CD14-positive monocyte (primary cell): ENCODE measurements around the gene SPN. TPM values are rescaled to one million over a fixed set of nuclear protein-coding genes. Genes with fewer than 3 reads are reported as not detected.

Source experiments
- DNase-seq, 3 donors: peaks; one replicate each; pipeline ENCODE4 v3.0.0-alpha.2; 2011 to 2022
- H2AFZ ChIP-seq: 2 replicates; pipeline ENCODE4 v1.6.0; 2012; ENCODE audit warnings: mild to moderate bottlenecking, low read depth, low read length, inconsistent platforms; ENCODE audit not compliant: insufficient read depth, poor library complexity, severe bottlenecking
- H3K27ac ChIP-seq, 2 donors: 1 replicate in 1 of 2; 2 replicates in 1 of 2; pipeline ENCODE4 v1.5.1; 2012 to 2013; ENCODE audit warnings: low read length in 2 of 2, control low read depth in 1 of 2, inconsistent platforms in 1 of 2, low read depth in 1 of 2, mild to moderate bottlenecking in 1 of 2
- H3K27me3 ChIP-seq, 2 donors: one replicate each; pipeline versions ENCODE4 v1.6.0 to v1.6.1; 2011 to 2013; ENCODE audit warnings: low read length in 2 of 2; ENCODE audit not compliant: control insufficient read depth in 2 of 2, insufficient read depth in 2 of 2
- H3K36me3 ChIP-seq, 2 donors: replicated peaks in 1 of 2; 1 replicate in 1 of 2; 2 replicates in 1 of 2; pipeline versions ENCODE4 v1.5.1 to v1.6.1; 2012 to 2013; ENCODE audit warnings: low read length in 2 of 2, control low read depth in 1 of 2, inconsistent platforms in 1 of 2, mild to moderate bottlenecking in 1 of 2; ENCODE audit not compliant: insufficient read depth in 2 of 2, control insufficient read depth in 1 of 2
- H3K4me1 ChIP-seq, 2 donors: 1 replicate in 1 of 2; 2 replicates in 1 of 2; pipeline versions ENCODE4 v1.5.1 to v1.6.1; 2012 to 2013; ENCODE audit warnings: low read length in 2 of 2, control low read depth in 1 of 2, inconsistent platforms in 1 of 2, mild to moderate bottlenecking in 1 of 2, moderate library complexity in 1 of 2; ENCODE audit not compliant: insufficient read depth in 2 of 2, control insufficient read depth in 1 of 2
- H3K4me2 ChIP-seq: replicated peaks from 2 replicates; pipeline ENCODE3; 2012; ENCODE audit warnings: low read length, moderate library complexity, mild to moderate bottlenecking; ENCODE audit not compliant: poor library complexity, severe bottlenecking; ENCODE audit errors: extremely low read depth
- H3K4me3 ChIP-seq, 3 experiments: fragments of 200-600 bp in 1 of 3; sonication (generic) in 1 of 3; replicated peaks in 1 of 3; 1 replicate in 2 of 3; 2 replicates in 1 of 3; pipeline ENCODE4 v1.5.1; 2011 to 2013; ENCODE audit warnings: low read length in 3 of 3, mild to moderate bottlenecking in 3 of 3, control low read depth in 2 of 3, low read depth in 2 of 3, inconsistent platforms in 1 of 3, moderate library complexity in 1 of 3
- H3K79me2 ChIP-seq: 2 replicates; pipeline ENCODE4 v1.6.0; 2012; ENCODE audit warnings: mild to moderate bottlenecking, control low read depth, inconsistent platforms, low read length, moderate library complexity; ENCODE audit not compliant: insufficient read depth
- H3K9ac ChIP-seq: 2 replicates; pipeline ENCODE4 v1.6.0; 2017; ENCODE audit warnings: low read length, mild to moderate bottlenecking; ENCODE audit not compliant: insufficient read depth, poor library complexity, severe bottlenecking
- H3K9me3 ChIP-seq, 2 donors: replicated peaks in 1 of 2; 1 replicate in 1 of 2; 2 replicates in 1 of 2; pipeline versions ENCODE4 v1.5.1 to v1.6.1; 2012 to 2013; ENCODE audit warnings: low read length in 2 of 2, control low read depth in 1 of 2; ENCODE audit not compliant: control insufficient read depth in 1 of 2, insufficient read depth in 1 of 2
- H4K20me1 ChIP-seq: 2 replicates; pipeline ENCODE4 v1.6.0; 2012; ENCODE audit warnings: mild to moderate bottlenecking, low read length, control low read depth, moderate library complexity; ENCODE audit not compliant: insufficient read depth
- H3K27ac Mint-ChIP-seq, 7 donors: one replicate each; pipeline ENCODE4 v1.8.0; 2020; ENCODE audit warnings: mild to moderate bottlenecking in 7 of 7, mixed read lengths in 7 of 7, moderate library complexity in 6 of 7, inconsistent platforms in 2 of 7
- H3K27me3 Mint-ChIP-seq, 3 donors: one replicate each; pipeline ENCODE4 v1.8.0; 2021 to 2022; ENCODE audit warnings: low read depth in 3 of 3, mild to moderate bottlenecking in 3 of 3, mixed read lengths in 3 of 3, moderate library complexity in 3 of 3, inconsistent platforms in 1 of 3
- H3K36me3 Mint-ChIP-seq, 2 donors: one replicate each; pipeline ENCODE4 v1.8.0; 2020; ENCODE audit warnings: mixed read lengths in 2 of 2, inconsistent platforms in 1 of 2, mild to moderate bottlenecking in 1 of 2
- H3K4me1 Mint-ChIP-seq: one replicate; pipeline ENCODE4 v1.8.0; 2020; ENCODE audit warnings: mild to moderate bottlenecking, mixed read lengths
- H3K4me3 Mint-ChIP-seq, 2 donors: one replicate each; pipeline ENCODE4 v1.8.0; 2020; ENCODE audit warnings: mild to moderate bottlenecking in 2 of 2, mixed read lengths in 2 of 2, moderate library complexity in 1 of 2
- H3K9me3 Mint-ChIP-seq, 7 donors: one replicate each; pipeline ENCODE4 v1.8.0; 2020 to 2022; ENCODE audit warnings: mixed read lengths in 7 of 7, mild to moderate bottlenecking in 6 of 7, moderate library complexity in 6 of 7, inconsistent platforms in 2 of 7
- CTCF ChIP-seq: fragments of 200-600 bp; IDR thresholded peaks from one replicate; pipeline ENCODE4 v1.8.0; 2022; ENCODE audit warnings: antibody characterized with exemption, mild to moderate bottlenecking
- WGBS: methylation state at CpG from one replicate; pipeline ENCODE4 v1.1.5; 2013; ENCODE audit warnings: missing lambda C conversion rate; ENCODE audit not compliant: insufficient coverage; 5-methylcytosine and 5-hydroxymethylcytosine counted together
- intact Hi-C, 2 donors: fragments of 100-400 bp; cut with micrococcal nuclease; formaldehyde crosslinking; loops; one replicate each; pipeline versions ENCODE4 v1.15.0 to v1.15.1; 2023
- polyA plus RNA-seq, 3 donors: library from polyadenylated mRNA; depleted of rRNA in 1 of 3; unstranded in 2 of 3; stranded (reverse) in 1 of 3; fragments of 300-500 nt in 2 of 3; fragments of >200 nt in 1 of 3; fragmentation: Illumina TruSeq in 2 of 3; gene quantifications; 1 replicate in 2 of 3; 2 replicates in 1 of 3; pipeline ENCODE4 v1.2.3, GENCODE V29; 2012 to 2021

SPN gene
- polyA plus RNA-seq, 3 donors: 42.4 to 71.0 (median 46.6) TPM

DNA sequence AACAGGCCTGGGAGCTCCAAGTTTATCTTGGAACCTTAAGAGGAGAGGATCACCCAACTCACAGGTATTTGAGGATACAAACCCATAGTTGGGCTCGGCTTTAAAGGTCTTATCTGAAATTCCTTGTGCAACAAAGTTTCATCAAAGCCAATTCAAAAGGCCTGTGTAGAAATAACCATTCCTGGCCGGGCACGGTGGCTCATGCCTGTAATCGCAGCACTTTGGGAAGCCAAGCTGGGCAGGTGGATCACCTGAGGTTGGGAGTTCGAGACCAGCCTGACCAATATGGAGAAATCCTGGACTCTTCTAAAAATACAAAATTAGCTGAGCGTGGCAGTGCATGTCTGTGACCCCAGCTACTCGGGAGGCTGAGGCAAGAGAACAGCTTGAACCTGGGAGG lies 54.1 kb downstream of the SPN start:
- intact Hi-C loops: loop anchor here in 1 of 2 donors (10.0 kb wide), 1 partner anchor 48 kb away; no protein-coding TSS in a partner anchor
- H3K27ac ChIP-seq: no peak overlapping the region
- no peaks in the 10 kb centered on the region for H4K20me1 ChIP-seq
- H3K9me3 ChIP-seq: no peaks in the 10 kb centered on the region
- no peak overlapping the region for H2AFZ ChIP-seq
- no peaks in the 10 kb centered on the region for H3K27me3 ChIP-seq
- no peak for TF ChIP-seq CTCF
- H3K79me2 ChIP-seq: no peaks in the 10 kb centered on the region
- H3K4me2 ChIP-seq: no peak overlapping the region
- Mint-ChIP-seq H3K27me3 (peaks cover 0 to 3% (median 1%) of the 10 kb centered on the region in 3 donors), H3K4me1 (peaks cover 12% of the 10 kb centered on the region), H3K4me3 (no peak overlapping the region), H3K27ac (no peak overlapping the region), H3K9me3 (peaks cover 0 to 2% (median 0%) of the 10 kb centered on the region in 7 donors), H3K36me3 (no peaks in the 10 kb centered on the region)
- H3K4me1 ChIP-seq: peaks cover 10 to 19% of the 10 kb centered on the region in 2 donors
- no peak for DNase-seq
- WGBS: 94% methylated on average over 6 of the region's 7 CpGs
- no peaks in the 10 kb centered on the region for H3K36me3 ChIP-seq
- no peak overlapping the region for H3K9ac ChIP-seq
- no peak overlapping the region for H3K4me3 ChIP-seq

DNA sequence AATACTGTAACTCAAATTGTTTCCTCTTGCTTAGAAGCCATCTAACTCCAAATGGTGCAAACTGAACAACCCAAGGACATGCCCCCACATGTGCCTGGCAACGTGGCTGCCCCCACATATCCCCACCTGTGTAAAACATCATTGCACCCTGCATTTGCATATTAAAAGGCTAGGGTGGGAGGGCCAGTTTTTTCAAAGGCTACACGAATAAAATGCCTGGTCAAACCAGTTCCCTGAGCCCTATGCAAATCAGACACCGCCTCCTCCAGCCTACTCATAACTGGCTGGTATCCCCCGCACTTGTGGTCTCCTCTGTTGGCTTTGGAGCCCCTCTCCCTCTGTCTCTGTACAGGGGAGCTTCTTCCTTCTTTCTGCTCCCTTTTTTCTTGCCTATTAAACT lies 56.0 kb downstream of the SPN start:
- H3K27me3 Mint-ChIP-seq: peaks cover 1 to 4% (median 3%) of the 10 kb centered on the region in 3 donors
- peaks cover 11% of the 10 kb centered on the region for H3K4me1 Mint-ChIP-seq
- no peaks in the 10 kb centered on the region for H3K9me3 ChIP-seq
- TF ChIP-seq CTCF: no peak
- H3K27ac Mint-ChIP-seq: no peak overlapping the region
- H3K36me3 Mint-ChIP-seq: no peaks in the 10 kb centered on the region
- DNase-seq: no peak
- H3K9ac ChIP-seq: no peak overlapping the region
- 64% methylated on average over 3 of the region's 4 CpGs for WGBS
- H2AFZ ChIP-seq: no peak overlapping the region
- H3K36me3 ChIP-seq: no peaks in the 10 kb centered on the region
- H3K4me3 ChIP-seq: no peak overlapping the region
- intact Hi-C loops: loop anchor here in 1 of 2 donors (10.0 kb wide), 1 partner anchor 46 kb away; no protein-coding TSS in a partner anchor
- peaks cover 0 to 2% (median 0%) of the 10 kb centered on the region in 7 donors for H3K9me3 Mint-ChIP-seq
- no peaks in the 10 kb centered on the region for H3K27me3 ChIP-seq
- H4K20me1 ChIP-seq: no peaks in the 10 kb centered on the region
- H3K27ac ChIP-seq: no peak overlapping the region
- peaks cover 9 to 12% of the 10 kb centered on the region in 2 donors for H3K4me1 ChIP-seq
- H3K4me3 Mint-ChIP-seq: no peak overlapping the region
- H3K79me2 ChIP-seq: no peaks in the 10 kb centered on the region
- no peak overlapping the region for H3K4me2 ChIP-seq

Other genes starting within 250 kb of the SPN start
- gene BOLA2, start 208.9 kb upstream of the SPN start, polyA plus RNA-seq: 10 to 100 TPM in 2 of 3 donors, 1 to 10 TPM in 1; 7.3 to 24.8 (median 16.0) TPM
- gene SLX1B, start 208.7 kb upstream of the SPN start, polyA plus RNA-seq: 10 to 100 TPM; 34.4 to 37.7 (median 37.5) TPM
- 100 to 1,000 TPM in 2 of 3 donors, 10 to 100 TPM in 1; 13.8 to 133 (median 110) TPM for gene SULT1A4, start 203.3 kb upstream of the SPN start, polyA plus RNA-seq
- gene NPIPB12, start 156.8 kb upstream of the SPN start, polyA plus RNA-seq: 100 to 1,000 TPM in 1 of 3 donors, under 1 TPM in 2; 0.28 to 149 (median 0.46) TPM
- gene QPRT, start 15.9 kb downstream of the SPN start, polyA plus RNA-seq: 1 to 10 TPM; 2.1 to 4.7 (median 3.9) TPM
- 10 to 100 TPM; 24.6 to 32.0 (median 29.2) TPM for gene C16orf54, start 82.7 kb downstream of the SPN start, polyA plus RNA-seq
- gene ZG16, start 115.0 kb downstream of the SPN start, polyA plus RNA-seq: not detected
- 10 to 100 TPM; 22.0 to 46.2 (median 28.9) TPM for gene KIF22, start 127.5 kb downstream of the SPN start, polyA plus RNA-seq
- gene MAZ, start 143.3 kb downstream of the SPN start, polyA plus RNA-seq: 100 to 1,000 TPM in 1 of 3 donors, 10 to 100 TPM in 2; 14.2 to 137 (median 18.8) TPM
- under 1 TPM in 1 of 3 donors, not detected in 2; 0.04 TPM for gene PRRT2, start 148.9 kb downstream of the SPN start, polyA plus RNA-seq
- 10 to 100 TPM; 12.6 to 43.4 (median 36.3) TPM for gene PAGR1, start 152.9 kb downstream of the SPN start, polyA plus RNA-seq
- gene MVP, start 157.2 kb downstream of the SPN start, polyA plus RNA-seq: 100 to 1,000 TPM; 146 to 274 (median 185) TPM
- 10 to 100 TPM; 67.2 to 98.8 (median 93.5) TPM for gene CDIPT, start 200.0 kb downstream of the SPN start, polyA plus RNA-seq
- not detected for gene SEZ6L2, start 236.3 kb downstream of the SPN start, polyA plus RNA-seq
- gene ASPHD1, start 237.2 kb downstream of the SPN start, polyA plus RNA-seq: not detected